SK-N-SH (cell line): ENCODE measurements around the gene LPAR1. TPM values are rescaled to one million over a fixed set of nuclear protein-coding genes. Genes with fewer than 3 reads are reported as not detected.

Experiments
- CTCF ChIA-PET: fragments of 300-600, 350-600 bp; formaldehyde crosslinking; extraction: SDS; loops from one replicate; lab custom pipeline; 2021; lab: Yijun Ruan, JAX
- POLR2A ChIA-PET: fragments of 350-600 bp; sonication (Branson Sonifier 250); formaldehyde crosslinking; extraction: SDS; loops from one replicate; lab custom pipeline; 2020; ENCODE audit warnings: antibody characterized with exemption, inconsistent platforms; lab: Yijun Ruan, JAX
- DNase-seq: peaks from one replicate; pipeline ENCODE4 v3.0.0; 2012
- H2AFZ ChIP-seq: fragments of 200-600 bp; sonication (generic); 2 replicates; pipeline ENCODE4 v1.8.1; 2016; ENCODE audit warnings: antibody characterized with exemption, mild to moderate bottlenecking, low read depth
- H3F3A ChIP-seq: fragments of 200-600 bp; sonication (generic); replicated peaks from 2 replicates; pipeline ENCODE3; 2016; ENCODE audit warnings: antibody characterized with exemption, mild to moderate bottlenecking; ENCODE audit not compliant: insufficient read depth
- H3K27ac ChIP-seq, 2 experiments: fragments of 200-500 bp in 1 of 2; fragments of 200-600 bp in 1 of 2; sonication (Bioruptor generic) in 1 of 2; sonication (generic), shearing (Covaris generic) in 1 of 2; 2 replicates each; pipeline versions ENCODE4 v1.5.1 to v1.6.1; 2014 to 2016; ENCODE audit warnings: low read depth in 2 of 2, inconsistent platforms in 1 of 2, low read length in 1 of 2, mild to moderate bottlenecking in 1 of 2, mixed read lengths in 1 of 2
- H3K27me3 ChIP-seq: fragments of 200-600 bp; sonication (generic), shearing (Covaris generic); 2 replicates; pipeline ENCODE4 v1.6.1; 2016; ENCODE audit warnings: mixed run types; ENCODE audit not compliant: insufficient read depth
- H3K36me3 ChIP-seq, 2 experiments: fragments of 200-500 bp in 1 of 2; fragments of 200-600 bp in 1 of 2; sonication (Bioruptor generic) in 1 of 2; sonication (generic) in 1 of 2; replicated peaks in 1 of 2; 2 replicates each; pipeline versions ENCODE3 to v1.5.1; 2014 to 2016; ENCODE audit warnings: low read length in 1 of 2, mild to moderate bottlenecking in 1 of 2; ENCODE audit not compliant: insufficient read depth in 2 of 2, control insufficient read depth in 1 of 2
- H3K4me1 ChIP-seq, 2 experiments: fragments of 200-500 bp in 1 of 2; fragments of 200-600 bp in 1 of 2; sonication (Bioruptor generic) in 1 of 2; sonication (generic), shearing (Covaris generic) in 1 of 2; 2 replicates each; pipeline versions ENCODE4 v1.5.1 to v1.6.1; 2014 to 2016; ENCODE audit warnings: low read depth in 1 of 2, low read length in 1 of 2, mixed run types in 1 of 2; ENCODE audit not compliant: insufficient read depth in 2 of 2, control insufficient read depth in 1 of 2
- H3K4me2 ChIP-seq: fragments of 200-600 bp; sonication (generic), shearing (Covaris generic); 2 replicates; pipeline ENCODE4 v1.6.1; 2017; ENCODE audit warnings: mixed run types
- H3K4me3 ChIP-seq, 2 experiments: fragments of 200-500 bp in 1 of 2; fragments of 200-600 bp in 1 of 2; sonication (Bioruptor generic) in 1 of 2; sonication (generic), shearing (Covaris generic) in 1 of 2; 2 replicates each; pipeline versions ENCODE4 v1.5.1 to v1.8.1; 2014 to 2016; ENCODE audit warnings: low read depth in 2 of 2, inconsistent platforms in 1 of 2, low read length in 1 of 2, mild to moderate bottlenecking in 1 of 2, mixed read lengths in 1 of 2, moderate library complexity in 1 of 2
- H3K79me2 ChIP-seq: fragments of 200-600 bp; sonication (generic); 2 replicates; pipeline ENCODE4 v1.8.1; 2017; ENCODE audit warnings: mild to moderate bottlenecking; ENCODE audit not compliant: insufficient read depth
- H3K9ac ChIP-seq: fragments of 200-600 bp; sonication (generic); 2 replicates; pipeline ENCODE4 v1.6.1; 2017; ENCODE audit warnings: mixed run types
- H3K9me2 ChIP-seq: fragments of 200-600 bp; sonication (generic); 2 replicates; pipeline ENCODE4 v1.6.1; 2017; ENCODE audit warnings: mixed run types
- H3K9me3 ChIP-seq: fragments of 200-600 bp; sonication (generic); 2 replicates; pipeline ENCODE4 v1.6.1; 2017; ENCODE audit warnings: mixed run types, mild to moderate bottlenecking, moderate library complexity
- H4K20me1 ChIP-seq: fragments of 200-600 bp; sonication (generic); 2 replicates; pipeline ENCODE4 v1.6.1; 2017; ENCODE audit warnings: mild to moderate bottlenecking, mixed run types; ENCODE audit not compliant: insufficient read depth
- CTCF ChIP-seq: fragments of 200-600 bp; sonication (generic); IDR thresholded peaks from 2 replicates; pipeline ENCODE4 v1.6.1; 2017; ENCODE audit warnings: antibody characterized with exemption, mild to moderate bottlenecking, moderate library complexity
- EP300 ChIP-seq, 2 experiments: IDR thresholded peaks; 2 replicates each; pipeline versions ENCODE4 v1.4.0 to v1.6.1; 2012; ENCODE audit warnings: borderline replicate concordance in 1 of 2, low read depth in 1 of 2, low read length in 1 of 2
- EZH2phosphoT487 ChIP-seq: fragments of 200-600 bp; sonication (generic); IDR thresholded peaks from 2 replicates; pipeline ENCODE4 v1.6.1; 2017; ENCODE audit warnings: low read depth, mixed run types, mild to moderate bottlenecking, antibody characterized with exemption, moderate library complexity, borderline replicate concordance
- FOSL2 ChIP-seq: IDR thresholded peaks from 2 replicates; pipeline ENCODE4 v1.4.0; 2012; ENCODE audit warnings: low read depth, mild to moderate bottlenecking, moderate library complexity, borderline replicate concordance
- FOXM1 ChIP-seq: IDR thresholded peaks from 2 replicates; pipeline ENCODE4 v1.4.0; 2012; ENCODE audit warnings: low read depth, mild to moderate bottlenecking
- GABPA ChIP-seq: IDR thresholded peaks from 2 replicates; pipeline ENCODE4 v1.4.0; 2012; ENCODE audit warnings: low read depth, mild to moderate bottlenecking
- IRF3 ChIP-seq: fragments of 150-350 bp; IDR thresholded peaks from 2 replicates; pipeline ENCODE4 v1.6.1; 2016; ENCODE audit warnings: mild to moderate bottlenecking, low read depth, low read length
- MEF2A ChIP-seq: IDR thresholded peaks from 2 replicates; pipeline ENCODE4 v1.4.0; 2012; ENCODE audit warnings: low read depth, borderline replicate concordance
- MXI1 ChIP-seq: IDR thresholded peaks from 2 replicates; pipeline ENCODE4 v1.6.1; 2012; ENCODE audit warnings: mild to moderate bottlenecking, low read depth, low read length, improper control_type of control experiment
- NFIC ChIP-seq: IDR thresholded peaks from 2 replicates; pipeline ENCODE4 v1.4.0; 2012; ENCODE audit warnings: borderline replicate concordance
- RAD21 ChIP-seq: IDR thresholded peaks from 2 replicates; pipeline ENCODE4 v1.6.1; 2012; ENCODE audit warnings: mild to moderate bottlenecking, low read length
- RCOR1 ChIP-seq: fragments of 150-350 bp; IDR thresholded peaks from 2 replicates; pipeline ENCODE4 v1.6.1; 2017; ENCODE audit warnings: antibody characterized with exemption, low read length
- REST ChIP-seq: IDR thresholded peaks from 2 replicates; pipeline ENCODE4 v1.6.1; 2012; ENCODE audit warnings: mild to moderate bottlenecking, low read depth, low read length, moderate library complexity
- RXRA ChIP-seq: IDR thresholded peaks from 2 replicates; pipeline ENCODE4 v1.4.0; 2012; ENCODE audit warnings: low read depth, mild to moderate bottlenecking, borderline replicate concordance
- SIN3A ChIP-seq: IDR thresholded peaks from 2 replicates; pipeline ENCODE4 v1.6.1; 2012; ENCODE audit warnings: low read depth, mild to moderate bottlenecking, low read length, moderate library complexity, borderline replicate concordance
- SMC3 ChIP-seq: IDR thresholded peaks from 2 replicates; pipeline ENCODE4 v1.6.1; 2012; ENCODE audit warnings: low read depth, low read length, improper control_type of control experiment
- USF1 ChIP-seq: IDR thresholded peaks from 2 replicates; pipeline ENCODE4 v1.4.0; 2012; ENCODE audit warnings: low read depth, borderline replicate concordance
- USF2 ChIP-seq: fragments of 150-350 bp; IDR thresholded peaks from 2 replicates; pipeline ENCODE4 v1.6.1; 2017; ENCODE audit warnings: antibody characterized with exemption, low read length, low read depth, borderline replicate concordance
- WGBS: methylation state at CpG from one replicate; pipeline ENCODE4 v1.1.6; 2017; ENCODE audit warnings: low lambda C conversion rate; 5-methylcytosine and 5-hydroxymethylcytosine counted together
- polyA plus RNA-seq, 3 experiments: library from polyadenylated mRNA; depleted of rRNA; stranded (reverse); fragments of >200 nt; gene quantifications; 2 replicates each; pipeline ENCODE4 v1.2.3, GENCODE V29; 2012

The LPAR1 gene
- polyA plus RNA-seq, 1 of the 3 experiments (the other 2 are of a cell fraction): 9.4 TPM

- TF ChIP-seq REST: no peak
- TF ChIP-seq IRF3: no peak
- no peak for TF ChIP-seq USF1
- TF ChIP-seq, all 33 proteins: peak for 0
These were observed 163.2 kb downstream of the LPAR1 start (continued) for GRCh38 chr9:110874963-110875674.

GRCh38 chr9:110872920-110873319 is 165.3 kb downstream of the LPAR1 start:
- H2AFZ ChIP-seq: no peak overlapping the region
- H3K36me3 ChIP-seq: no peaks in the 10 kb centered on the region
- ChIA-PET POLR2A (no interaction called here), CTCF (no interaction called here)
- H3K4me1 ChIP-seq: no peaks in the 10 kb centered on the region
- WGBS: 91% methylated on average over 6 of the region's 6 CpGs
- H4K20me1 ChIP-seq: no peaks in the 10 kb centered on the region
- no peak overlapping the region for H3K27ac ChIP-seq
- H3K9me3 ChIP-seq: no peaks in the 10 kb centered on the region
- no peak overlapping the region for H3K4me3 ChIP-seq
- no peak overlapping the region for H3K4me2 ChIP-seq
- no peak overlapping the region for H3K9ac ChIP-seq
- no peaks in the 10 kb centered on the region for H3K27me3 ChIP-seq
- H3K9me2 ChIP-seq: no peaks in the 10 kb centered on the region
- no peaks in the 10 kb centered on the region for H3K79me2 ChIP-seq
- H3F3A ChIP-seq: no peaks in the 10 kb centered on the region
- no peak for DNase-seq
- TF ChIP-seq NFIC (no peak), SMC3 (no peak), MXI1 (no peak), RXRA (no peak), SIN3A (no peak), USF2 (no peak), GABPA (no peak), EZH2phosphoT487 (no peak), CTCF (no peak), IRF3 (no peak), RAD21 (no peak), RCOR1 (no peak), FOSL2 (no peak), FOXM1 (no peak), MEF2A (no peak), EP300 (IDR thresholded peaks at IDR 0.05; ENCODE audit: borderline replicate concordance in 1 of 2, low read depth in 1 of 2, low read length in 1 of 2) (no peak)
